22Rv1 (cell line): ENCODE data around the gene CNP.
A peak's percentile ranks its signal among the peaks of the same experiment; 100 is the strongest.

Experiments
- H3K27ac ChIP-seq: fragments of 450-650 bp; 2 replicates; pipeline ENCODE4 v1.5.1; 2017
- ZFX ChIP-seq: fragments of 450-650 bp; IDR thresholded peaks from 2 replicates; pipeline ENCODE4 v1.6.1; 2017; ENCODE audit warnings: antibody characterized with exemption, borderline replicate concordance
- TF ChIP-seq, protein P1 (sequence below): fragments of 450-650 bp; IDR thresholded peaks from 2 replicates; pipeline ENCODE4 v1.5.1; 2017; ENCODE audit warnings: mild to moderate bottlenecking

The CNP gene

DNA sequence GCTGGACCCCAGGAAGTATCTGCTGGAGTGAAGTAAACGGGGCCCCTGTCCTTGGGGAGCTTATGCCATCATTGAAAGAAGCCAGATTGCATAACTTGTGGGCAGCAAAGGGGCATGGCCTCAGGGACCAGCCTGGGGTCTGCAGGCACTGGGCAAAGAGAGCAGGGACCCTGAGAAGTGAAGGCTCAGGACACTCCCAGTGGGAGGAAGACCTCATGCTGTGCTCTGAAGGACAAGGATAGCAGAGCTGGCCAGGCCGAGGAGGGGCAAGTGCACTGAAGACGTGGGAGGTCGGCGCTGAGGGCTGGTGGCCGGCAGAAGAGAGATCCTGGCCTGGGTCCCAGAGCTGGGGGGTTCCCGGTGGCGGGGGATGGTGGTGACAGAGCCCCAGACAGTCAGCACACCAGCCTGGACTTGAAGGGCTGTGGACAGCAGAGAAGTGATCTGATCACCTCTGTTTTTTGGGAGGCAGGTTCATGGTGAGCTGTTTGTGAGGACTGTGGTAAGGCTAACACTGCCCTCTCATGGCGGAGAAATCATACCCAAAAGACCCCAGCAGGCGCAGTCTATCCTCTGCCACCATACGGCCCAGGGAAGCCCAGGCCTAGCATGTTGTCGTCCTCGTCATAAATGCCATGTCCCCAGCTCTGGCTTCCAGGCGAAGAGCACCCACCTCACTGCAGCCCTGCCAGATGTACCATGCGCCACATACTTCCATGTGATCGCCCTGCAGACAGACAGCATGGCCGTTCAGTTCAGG, 7.1 kb upstream of the CNP start:
- no peak overlapping the region for H3K27ac ChIP-seq

DNA sequence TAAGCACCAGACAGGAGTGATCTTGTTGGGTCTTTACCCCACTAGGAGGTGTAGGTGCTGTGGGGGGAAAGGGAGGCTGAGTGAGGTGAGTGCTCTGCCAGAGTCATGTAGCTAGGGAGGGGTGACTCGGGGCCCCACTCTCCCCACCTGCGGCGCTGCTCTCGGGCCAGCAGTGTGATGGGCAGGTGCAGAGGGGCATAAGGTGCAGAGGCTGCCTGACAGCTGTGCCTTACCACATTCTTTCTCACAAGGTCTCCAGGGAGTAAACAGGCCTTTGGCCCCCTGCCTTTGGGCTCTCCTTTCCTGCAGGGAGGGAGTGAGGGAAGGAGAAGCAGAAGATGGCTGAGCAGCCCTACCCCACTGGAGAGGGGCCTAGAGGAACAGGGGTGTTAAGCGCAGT, 4.5 kb upstream of the CNP start:
- TF ChIP-seq, protein P1, sequence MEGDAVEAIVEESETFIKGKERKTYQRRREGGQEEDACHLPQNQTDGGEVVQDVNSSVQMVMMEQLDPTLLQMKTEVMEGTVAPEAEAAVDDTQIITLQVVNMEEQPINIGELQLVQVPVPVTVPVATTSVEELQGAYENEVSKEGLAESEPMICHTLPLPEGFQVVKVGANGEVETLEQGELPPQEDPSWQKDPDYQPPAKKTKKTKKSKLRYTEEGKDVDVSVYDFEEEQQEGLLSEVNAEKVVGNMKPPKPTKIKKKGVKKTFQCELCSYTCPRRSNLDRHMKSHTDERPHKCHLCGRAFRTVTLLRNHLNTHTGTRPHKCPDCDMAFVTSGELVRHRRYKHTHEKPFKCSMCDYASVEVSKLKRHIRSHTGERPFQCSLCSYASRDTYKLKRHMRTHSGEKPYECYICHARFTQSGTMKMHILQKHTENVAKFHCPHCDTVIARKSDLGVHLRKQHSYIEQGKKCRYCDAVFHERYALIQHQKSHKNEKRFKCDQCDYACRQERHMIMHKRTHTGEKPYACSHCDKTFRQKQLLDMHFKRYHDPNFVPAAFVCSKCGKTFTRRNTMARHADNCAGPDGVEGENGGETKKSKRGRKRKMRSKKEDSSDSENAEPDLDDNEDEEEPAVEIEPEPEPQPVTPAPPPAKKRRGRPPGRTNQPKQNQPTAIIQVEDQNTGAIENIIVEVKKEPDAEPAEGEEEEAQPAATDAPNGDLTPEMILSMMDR, result no peak
- TF ChIP-seq ZFX, result no peak

More for the DNA sequence above, 7.1 kb upstream of the CNP start:
- TF ChIP-seq ZFX, result no peak
- TF ChIP-seq, protein P1, result peak; percentile 42

DNA sequence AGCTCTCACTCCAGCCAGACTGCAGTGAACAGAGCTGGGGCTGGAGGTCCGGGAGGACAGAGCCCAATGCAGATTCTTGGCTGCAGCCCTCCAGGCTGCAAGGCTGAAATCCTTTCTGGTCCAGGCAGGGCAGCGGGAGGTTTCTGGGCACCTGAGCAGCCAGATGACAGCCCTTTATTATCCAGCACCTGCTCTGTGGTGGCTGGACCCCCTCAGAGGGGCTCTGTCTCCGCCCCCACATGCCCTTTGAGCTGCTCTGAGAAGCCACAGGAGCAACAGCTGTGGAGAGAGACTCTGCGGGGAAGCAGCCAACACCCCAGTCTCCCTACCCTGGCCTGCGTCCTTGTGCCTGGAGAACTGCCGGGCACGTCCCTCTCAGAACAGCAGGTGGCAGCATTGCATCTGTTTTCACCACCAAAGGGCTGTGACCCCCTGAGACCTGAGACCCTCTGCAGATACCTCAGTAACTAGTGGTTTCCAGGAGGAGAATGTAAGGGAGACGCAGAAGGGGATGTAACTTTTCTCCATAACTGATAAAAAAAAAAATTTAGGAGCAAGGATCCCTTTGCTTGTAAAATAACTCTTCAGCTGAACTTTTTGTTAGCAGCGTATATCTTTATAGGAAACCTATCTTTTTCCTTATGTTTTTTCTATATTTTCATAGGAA, 3.7 kb upstream of the CNP start:
- no peak for TF ChIP-seq ZFX
- TF ChIP-seq, protein P1, result peak; percentile 92
- no peak overlapping the region for H3K27ac ChIP-seq

More for the DNA sequence above, 4.5 kb upstream of the CNP start:
- no peak overlapping the region for H3K27ac ChIP-seq

DNA sequence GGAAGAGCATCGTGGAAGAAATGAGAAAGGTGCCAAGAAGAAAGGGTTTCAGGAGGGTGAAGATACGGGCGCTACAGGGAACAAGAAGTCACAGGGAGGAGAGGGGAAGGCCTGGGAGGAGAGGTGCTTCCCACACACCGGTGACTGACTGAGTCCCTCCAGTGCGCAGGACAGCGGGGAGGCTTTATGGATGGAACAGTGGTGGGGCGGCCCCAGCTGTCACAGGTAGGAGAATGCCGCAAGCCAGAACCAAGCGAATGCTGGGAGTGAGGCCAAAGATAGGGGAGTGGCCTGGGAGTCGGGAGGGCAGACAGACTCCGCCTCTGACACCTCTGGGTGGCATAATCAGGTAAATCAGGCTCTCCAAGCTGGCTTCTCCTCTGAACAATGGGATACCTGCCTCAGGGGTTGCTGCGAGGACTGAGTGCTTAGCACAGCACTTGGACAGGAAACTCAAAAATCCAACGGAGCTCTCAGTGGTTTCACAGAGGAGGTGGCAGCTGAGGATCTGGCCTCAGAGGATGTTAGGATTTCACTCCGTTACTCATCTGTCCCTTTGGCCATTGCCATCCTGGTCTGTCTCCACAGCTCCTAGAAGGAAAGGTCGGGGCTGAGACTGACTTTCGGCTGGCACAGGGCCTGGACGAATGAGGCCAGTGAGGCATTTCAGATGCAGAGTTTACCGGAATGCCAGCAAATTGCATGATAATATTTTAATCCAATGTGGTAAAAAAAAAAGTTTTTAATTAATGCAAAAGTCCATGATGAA, 717 bp upstream of the CNP start:
- TF ChIP-seq ZFX, result no peak
- TF ChIP-seq, protein P1, result no peak
- peak overlapping the region; percentile 87 for H3K27ac ChIP-seq

DNA sequence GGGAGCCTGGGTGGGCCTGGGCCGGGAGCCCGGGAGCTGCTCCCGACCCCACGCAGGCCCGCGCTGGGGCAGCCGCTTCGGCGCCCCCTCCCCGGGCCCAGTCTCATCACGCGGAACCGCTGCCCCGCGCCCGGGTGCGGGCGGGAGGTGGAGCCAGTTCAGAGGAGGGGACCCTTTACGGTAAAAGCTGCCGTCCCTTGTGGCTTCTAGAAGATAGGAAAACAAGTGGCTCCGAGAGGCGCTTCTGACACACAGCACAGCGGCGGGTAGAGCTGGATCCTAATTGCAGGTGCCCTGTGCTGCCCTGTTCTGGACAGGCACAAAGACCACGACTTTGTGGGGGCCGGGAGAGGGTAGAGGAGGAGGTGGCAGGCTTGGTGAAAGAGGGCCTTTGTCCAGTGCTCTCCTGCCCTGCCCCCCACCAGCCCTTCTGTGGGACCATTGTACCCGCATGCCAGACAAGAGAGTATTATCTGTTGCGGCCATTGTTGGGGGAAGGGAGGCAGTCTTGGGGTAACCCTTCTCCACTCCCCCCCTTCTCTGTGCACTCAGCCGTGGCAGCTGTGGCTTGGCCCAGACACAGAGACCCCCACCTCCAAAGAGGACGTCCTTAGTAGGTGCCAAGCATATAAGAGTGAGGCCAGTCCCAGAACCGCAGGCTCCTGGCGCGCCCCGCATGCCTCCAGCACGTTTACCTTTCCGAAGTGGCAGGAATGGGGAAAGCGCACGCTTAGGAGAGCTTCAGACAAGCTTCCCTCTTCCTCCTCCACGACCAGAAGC, 736 bp downstream of the CNP start:
- TF ChIP-seq, protein P1, result no peak
- no peak for TF ChIP-seq ZFX
- H3K27ac ChIP-seq, result peak overlapping the region; percentile 87

DNA sequence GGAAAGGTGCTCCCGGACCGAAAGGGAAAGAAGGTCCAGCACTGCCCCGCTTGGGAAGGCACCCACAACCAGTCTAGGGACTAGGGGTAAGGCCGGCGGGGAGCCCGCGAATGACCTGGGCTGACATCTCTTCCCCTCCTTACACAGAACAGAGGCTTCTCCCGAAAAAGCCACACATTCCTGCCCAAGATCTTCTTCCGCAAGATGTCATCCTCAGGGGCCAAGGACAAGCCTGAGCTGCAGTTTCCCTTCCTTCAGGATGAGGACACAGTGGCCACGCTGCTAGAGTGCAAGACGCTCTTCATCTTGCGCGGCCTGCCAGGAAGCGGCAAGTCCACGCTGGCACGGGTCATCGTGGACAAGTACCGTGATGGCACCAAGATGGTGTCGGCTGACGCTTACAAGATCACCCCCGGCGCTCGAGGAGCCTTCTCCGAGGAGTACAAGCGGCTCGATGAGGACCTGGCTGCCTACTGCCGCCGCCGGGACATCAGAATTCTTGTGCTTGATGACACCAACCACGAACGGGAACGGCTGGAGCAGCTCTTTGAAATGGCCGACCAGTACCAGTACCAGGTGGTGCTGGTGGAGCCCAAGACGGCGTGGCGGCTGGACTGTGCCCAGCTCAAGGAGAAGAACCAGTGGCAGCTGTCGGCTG, 1.5 kb downstream of the CNP start:
- TF ChIP-seq ZFX, result no peak
- TF ChIP-seq, protein P1, result no peak
- peak overlapping the region; percentile 87; the same call in 1 of the 2 replicates for H3K27ac ChIP-seq
